ENCODE results near the gene CIDEC.

Gene CIDEC

DNA sequence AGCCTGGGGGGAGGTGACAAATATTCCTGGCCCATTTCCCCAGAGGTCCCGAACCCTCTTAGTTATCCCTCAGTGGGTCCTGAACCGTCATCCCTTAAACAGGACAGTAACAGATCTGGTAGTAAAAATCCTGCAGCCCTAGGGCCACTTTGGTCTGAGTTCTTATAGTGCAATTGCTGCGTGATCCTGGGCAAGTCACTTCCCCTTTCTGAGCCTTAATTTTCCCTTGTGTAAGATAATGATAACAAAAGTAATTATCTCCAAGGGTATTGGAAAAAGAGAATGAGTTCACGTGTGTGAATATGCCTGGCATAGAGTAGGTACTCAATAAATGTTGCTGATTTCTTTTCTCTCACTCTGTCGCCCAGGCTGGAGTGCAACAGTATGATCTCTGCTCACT lies 7.4 kb upstream of the CIDEC start:
- TF ChIP-seq, protein P1, sequence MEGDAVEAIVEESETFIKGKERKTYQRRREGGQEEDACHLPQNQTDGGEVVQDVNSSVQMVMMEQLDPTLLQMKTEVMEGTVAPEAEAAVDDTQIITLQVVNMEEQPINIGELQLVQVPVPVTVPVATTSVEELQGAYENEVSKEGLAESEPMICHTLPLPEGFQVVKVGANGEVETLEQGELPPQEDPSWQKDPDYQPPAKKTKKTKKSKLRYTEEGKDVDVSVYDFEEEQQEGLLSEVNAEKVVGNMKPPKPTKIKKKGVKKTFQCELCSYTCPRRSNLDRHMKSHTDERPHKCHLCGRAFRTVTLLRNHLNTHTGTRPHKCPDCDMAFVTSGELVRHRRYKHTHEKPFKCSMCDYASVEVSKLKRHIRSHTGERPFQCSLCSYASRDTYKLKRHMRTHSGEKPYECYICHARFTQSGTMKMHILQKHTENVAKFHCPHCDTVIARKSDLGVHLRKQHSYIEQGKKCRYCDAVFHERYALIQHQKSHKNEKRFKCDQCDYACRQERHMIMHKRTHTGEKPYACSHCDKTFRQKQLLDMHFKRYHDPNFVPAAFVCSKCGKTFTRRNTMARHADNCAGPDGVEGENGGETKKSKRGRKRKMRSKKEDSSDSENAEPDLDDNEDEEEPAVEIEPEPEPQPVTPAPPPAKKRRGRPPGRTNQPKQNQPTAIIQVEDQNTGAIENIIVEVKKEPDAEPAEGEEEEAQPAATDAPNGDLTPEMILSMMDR (IDR thresholded peaks at IDR 0.05), result no peak

DNA sequence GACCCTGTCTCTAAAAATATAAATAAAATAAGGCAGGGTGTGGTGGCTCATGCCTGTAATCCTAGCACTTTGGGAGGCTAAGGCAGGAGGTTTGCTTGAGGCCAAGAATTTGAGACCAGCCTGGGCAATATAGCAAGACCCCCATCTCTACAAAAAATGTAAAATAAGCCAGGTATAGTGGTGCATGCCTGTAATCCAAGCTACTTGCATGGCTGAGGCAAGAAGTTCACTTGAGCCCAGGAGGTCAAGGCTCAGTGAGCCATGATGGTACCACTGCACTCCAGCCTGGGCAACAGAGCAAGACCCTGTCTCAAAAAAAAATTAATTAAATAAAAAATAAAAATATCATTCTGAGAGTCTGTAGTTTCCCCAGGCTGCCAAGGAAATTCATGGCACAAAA lies 6.3 kb upstream of the CIDEC start:
- TF ChIP-seq, protein P1 (IDR thresholded peaks at IDR 0.05), result no peak

DNA sequence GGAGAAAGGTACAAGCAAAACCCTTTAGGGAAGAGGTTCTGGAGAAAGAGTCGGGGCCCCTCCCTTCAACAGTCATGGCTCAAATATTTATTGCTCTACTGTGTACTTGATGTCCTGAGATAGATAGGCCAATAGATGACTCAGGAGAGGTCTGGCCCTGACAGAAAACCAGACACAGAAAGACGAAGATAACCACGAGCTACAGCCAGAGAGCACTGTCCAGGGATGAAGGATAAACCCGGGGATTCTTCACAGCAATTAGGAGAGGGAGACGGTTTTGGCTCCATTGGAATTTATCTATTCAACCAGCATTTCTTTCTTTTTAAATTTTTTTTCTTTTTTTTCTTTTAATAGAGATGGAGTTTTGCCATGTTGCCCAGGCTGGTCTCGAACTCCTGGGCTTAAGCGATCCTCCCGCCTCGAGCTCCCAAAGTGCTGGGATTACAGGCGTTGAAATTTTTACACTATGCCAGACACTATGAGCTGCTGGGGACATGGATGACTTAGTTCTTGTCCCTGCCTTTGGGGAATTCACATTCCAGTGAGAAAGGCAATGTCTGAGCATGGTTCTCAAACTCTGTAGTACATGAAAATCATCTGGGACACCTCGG lies 4.6 kb upstream of the CIDEC start:
- TF ChIP-seq, protein P1 (IDR thresholded peaks at IDR 0.05), result no peak

DNA sequence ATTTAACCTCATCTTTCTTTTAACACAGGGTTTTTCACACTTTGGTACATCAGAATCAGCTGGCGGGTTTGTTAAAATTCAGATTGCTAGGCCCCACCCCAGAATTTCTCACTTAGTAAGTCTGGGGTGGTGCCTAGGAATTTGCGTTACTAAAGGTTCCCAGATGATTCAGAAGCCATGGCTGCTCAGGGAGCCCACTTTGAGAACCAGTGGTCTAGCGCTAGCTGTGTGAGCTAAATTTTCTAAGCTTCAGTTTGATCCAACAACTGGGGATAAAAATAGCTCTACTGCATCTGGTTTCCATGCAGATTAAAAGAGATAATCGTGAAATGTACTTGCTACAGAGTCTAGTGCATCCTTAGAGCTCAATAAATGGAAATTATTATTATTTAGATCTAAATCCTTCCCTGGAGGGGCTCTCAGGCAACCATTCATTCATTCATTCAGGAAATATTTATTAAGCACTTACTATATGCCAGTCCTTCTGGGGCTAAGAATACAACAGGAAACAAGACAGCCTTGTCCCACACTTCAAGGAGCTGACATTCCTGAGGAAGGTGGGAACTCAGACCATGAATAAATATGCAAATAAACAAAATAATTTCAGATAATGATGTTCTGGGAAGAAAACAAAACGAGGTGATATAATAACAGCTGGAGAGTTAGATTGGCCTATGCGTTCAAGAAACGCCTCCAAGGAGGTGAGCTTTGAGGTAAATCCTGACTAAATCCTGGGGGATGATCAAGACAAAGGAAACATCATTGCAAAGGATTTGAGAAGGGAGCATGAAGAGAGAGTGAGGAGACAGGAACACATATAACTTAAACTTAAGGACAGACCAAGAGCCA lies 3.9 kb upstream of the CIDEC start:
- TF ChIP-seq, protein P1 (IDR thresholded peaks at IDR 0.05), result no peak

DNA sequence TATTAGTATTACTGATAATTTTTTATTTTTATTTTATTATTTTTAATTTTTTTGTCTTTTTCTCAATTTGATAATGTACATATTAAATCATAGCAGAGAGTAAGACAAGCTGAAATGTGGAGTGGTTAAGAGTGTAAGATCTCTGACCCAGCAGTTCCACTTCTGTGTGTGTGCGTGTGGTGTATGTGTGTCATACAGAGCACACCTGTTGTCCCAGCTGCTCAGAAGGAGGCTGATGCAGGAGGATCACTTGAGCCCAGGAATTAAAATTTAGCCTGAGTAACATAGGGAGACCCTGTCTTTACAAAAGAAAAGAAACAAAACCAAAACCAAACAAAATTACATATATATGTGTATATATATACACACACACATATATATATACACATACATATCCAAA lies 1.4 kb upstream of the CIDEC start:
- TF ChIP-seq, protein P1 (IDR thresholded peaks at IDR 0.05), result no peak

DNA sequence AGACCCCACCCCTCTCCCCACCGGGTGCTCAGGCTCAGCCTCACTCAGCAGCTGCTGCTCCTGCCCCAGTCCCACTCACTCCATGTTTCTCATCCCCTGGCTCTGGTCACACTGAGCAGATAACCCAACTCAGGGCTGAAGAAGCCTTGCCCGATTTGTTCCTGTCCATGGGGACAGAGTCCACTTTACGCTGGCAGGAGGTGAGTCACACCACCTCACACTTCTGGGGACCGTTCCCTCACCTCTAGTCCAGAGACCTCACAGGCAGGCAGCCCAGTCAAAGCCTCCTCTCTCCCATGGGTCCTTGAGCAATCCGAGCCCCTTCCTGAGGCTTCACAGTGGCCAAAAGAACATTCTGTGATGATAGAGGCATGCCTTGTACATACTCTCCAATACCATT lies 1.4 kb downstream of the CIDEC start:
- TF ChIP-seq, protein P1 (IDR thresholded peaks at IDR 0.05), result no peak

DNA sequence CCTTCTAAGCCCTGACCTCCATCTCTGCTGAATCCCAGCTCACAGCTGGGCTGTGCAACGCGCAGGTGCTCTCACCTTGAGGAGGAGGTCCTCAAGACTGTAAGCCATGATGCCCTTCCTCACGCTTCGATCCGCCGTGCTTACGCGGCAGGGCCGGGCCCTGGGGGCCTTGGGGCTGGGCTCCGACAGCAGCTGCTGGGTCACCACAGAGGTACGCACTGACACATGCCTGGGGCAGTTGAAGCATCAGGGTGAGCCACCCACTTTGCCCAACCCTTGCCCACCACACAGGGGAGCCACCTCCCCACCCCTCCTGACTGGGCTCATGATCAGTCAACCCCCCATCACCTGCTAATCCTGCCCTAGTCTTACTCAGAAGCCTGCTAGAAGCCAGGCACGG lies 3.1 kb downstream of the CIDEC start:
- TF ChIP-seq, protein P1 (IDR thresholded peaks at IDR 0.05), result no peak

Data from LNCAP (cell line).